ENCODE results near the gene TDP2. TPM values are rescaled to one million over a fixed set of nuclear protein-coding genes. Genes with fewer than 3 reads are reported as not detected.

Gene TDP2
- total RNA-seq, 1 donor from 2014 or later = 47.0 TPM

GRCh38 chr6:24655215-24655614 is 11.5 kb downstream of the TDP2 start:
- intact Hi-C loops (cut with micrococcal nuclease) = no loop called here

GRCh38 chr6:24650365-24650764 is 16.3 kb downstream of the TDP2 start:
- intact Hi-C loops (cut with micrococcal nuclease) = no loop called here

- intact Hi-C loops (cut with micrococcal nuclease) = loop anchor here (5.0 to 10.0 kb wide), 2 partner anchors 67 to 355 kb away; no protein-coding TSS in a partner anchor
These were observed 17.0 kb downstream of the TDP2 start for GRCh38 chr6:24649691-24650090.

DNA sequence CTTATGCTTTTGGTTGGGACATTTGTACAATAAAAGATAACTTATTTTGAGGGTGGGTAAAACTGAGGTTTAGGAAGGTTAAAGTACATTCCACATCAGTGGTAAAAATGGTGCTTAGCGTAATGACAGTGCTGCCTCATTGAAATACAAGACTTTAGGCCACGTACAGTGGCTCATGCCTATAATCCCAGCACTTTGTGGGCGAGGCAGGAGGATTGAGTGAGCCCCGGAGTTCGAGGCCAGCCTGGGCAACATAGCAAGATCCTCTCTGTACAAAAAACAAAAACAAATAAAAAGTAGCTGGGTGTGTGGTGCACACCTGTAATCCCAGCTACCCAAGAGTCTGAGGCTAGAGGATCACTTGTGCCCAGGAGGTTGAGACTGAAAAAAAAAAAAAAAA is 18.4 kb downstream of the TDP2 start:
- intact Hi-C loops (cut with micrococcal nuclease) = loop anchor here (5.0 to 10.0 kb wide), 2 partner anchors 66 to 357 kb away; no protein-coding TSS in a partner anchor

DNA sequence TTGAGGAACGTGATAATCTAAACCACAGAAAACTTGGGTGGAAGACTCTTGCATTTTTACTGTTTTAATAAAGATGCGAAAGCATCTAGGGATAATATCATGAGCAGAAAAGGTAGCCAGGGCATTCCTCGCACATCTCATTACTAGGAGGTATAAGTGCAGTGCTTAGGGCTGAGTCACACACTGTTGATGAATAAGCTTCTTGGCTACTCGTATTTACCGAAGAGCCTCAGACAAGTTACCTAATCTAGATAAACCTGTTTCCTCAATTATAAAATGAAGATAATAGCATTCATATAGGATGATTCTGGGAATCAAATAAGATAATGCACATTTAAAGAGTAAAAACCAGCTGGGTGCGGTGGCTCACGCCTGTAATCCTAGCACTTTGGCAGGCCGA is 19.9 kb downstream of the TDP2 start:
- intact Hi-C loops (cut with micrococcal nuclease) = loop anchor here (1.0 to 10.0 kb wide), 6 partner anchors 20 to 358 kb away; partner anchors contain the start of genes GMNN and TDP2

GRCh38 chr6:24644377-24644776 is 22.3 kb downstream of the TDP2 start:
- intact Hi-C loops (cut with micrococcal nuclease) = loop anchor here (10.0 kb wide), 1 partner anchor 360 kb away; no protein-coding TSS in a partner anchor

- intact Hi-C loops (cut with micrococcal nuclease) = loop anchor here (10.0 kb wide), 1 partner anchor 361 kb away; no protein-coding TSS in a partner anchor
These were observed 22.8 kb downstream of the TDP2 start for GRCh38 chr6:24643920-24644319.

- intact Hi-C loops (cut with micrococcal nuclease) = loop anchor here (10.0 kb wide), 1 partner anchor 363 kb away; no protein-coding TSS in a partner anchor
These were observed 24.6 kb downstream of the TDP2 start for GRCh38 chr6:24642061-24642460.

DNA sequence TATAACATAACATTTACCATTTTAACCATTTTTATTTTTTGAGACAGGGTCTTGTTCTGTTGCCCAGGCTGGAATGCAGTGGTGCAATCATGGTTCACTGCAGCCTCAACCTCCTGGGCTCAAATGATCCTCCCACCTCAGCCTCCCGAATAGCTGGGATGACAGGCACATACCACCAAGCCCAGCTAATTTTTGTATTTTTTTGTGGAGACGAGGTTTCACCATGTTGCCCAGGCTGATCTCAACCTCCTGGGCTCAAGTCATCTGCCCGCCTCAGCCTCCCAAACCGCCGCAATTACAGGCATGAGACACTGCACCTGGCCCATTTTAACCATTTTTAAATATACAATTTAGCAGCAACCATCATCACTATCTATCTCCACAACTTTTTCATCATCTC is 26.1 kb downstream of the TDP2 start:
- intact Hi-C loops (cut with micrococcal nuclease) = loop anchor here (10.0 kb wide), 1 partner anchor 364 kb away; no protein-coding TSS in a partner anchor

DNA sequence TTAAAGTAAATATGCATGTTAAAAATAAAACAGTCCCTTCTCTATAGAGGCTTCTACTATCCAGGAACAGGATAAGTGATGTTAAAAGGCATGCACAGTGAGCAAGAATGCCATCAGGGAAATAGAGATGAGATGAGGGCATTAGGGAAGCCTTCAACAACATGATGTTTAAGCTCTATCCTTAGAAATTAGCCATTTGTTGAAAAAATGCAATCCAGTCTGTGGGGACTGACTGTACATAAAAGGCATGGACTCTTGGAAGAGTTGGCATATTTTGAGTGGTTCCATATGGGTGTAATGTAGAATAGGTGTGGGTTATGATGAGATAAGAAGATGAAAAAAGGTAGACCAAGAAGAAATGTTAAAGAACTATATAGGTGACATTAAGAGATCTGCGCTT is 26.5 kb downstream of the TDP2 start:
- intact Hi-C loops (cut with micrococcal nuclease) = loop anchor here (10.0 kb wide), 1 partner anchor 365 kb away; no protein-coding TSS in a partner anchor

GRCh38 chr6:24636681-24637080 is 30.0 kb downstream of the TDP2 start:
- intact Hi-C loops (cut with micrococcal nuclease) = no loop called here

DNA sequence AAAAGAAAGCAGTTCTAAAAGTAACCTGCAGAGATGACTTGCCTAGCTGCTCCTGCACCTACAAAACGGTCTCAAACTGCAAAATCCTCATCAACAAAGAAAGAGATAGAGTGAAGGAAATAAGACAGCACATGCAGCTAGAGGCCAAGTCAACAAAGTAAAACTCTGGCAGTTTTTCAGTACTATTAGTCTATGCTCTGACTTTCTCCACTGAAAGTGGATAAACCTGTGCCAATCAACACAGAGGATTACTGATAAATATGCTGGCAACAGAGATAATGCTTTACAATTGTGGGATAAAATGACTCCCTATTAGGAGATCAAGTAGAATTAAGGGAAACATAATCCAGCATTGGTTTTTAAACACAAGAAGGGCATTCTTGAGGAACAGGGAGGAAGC is 34.1 kb downstream of the TDP2 start:
- intact Hi-C loops (cut with micrococcal nuclease) = no loop called here

GRCh38 chr6:24631671-24632070 is 35.0 kb downstream of the TDP2 start:
- intact Hi-C loops (cut with micrococcal nuclease) = no loop called here

DNA sequence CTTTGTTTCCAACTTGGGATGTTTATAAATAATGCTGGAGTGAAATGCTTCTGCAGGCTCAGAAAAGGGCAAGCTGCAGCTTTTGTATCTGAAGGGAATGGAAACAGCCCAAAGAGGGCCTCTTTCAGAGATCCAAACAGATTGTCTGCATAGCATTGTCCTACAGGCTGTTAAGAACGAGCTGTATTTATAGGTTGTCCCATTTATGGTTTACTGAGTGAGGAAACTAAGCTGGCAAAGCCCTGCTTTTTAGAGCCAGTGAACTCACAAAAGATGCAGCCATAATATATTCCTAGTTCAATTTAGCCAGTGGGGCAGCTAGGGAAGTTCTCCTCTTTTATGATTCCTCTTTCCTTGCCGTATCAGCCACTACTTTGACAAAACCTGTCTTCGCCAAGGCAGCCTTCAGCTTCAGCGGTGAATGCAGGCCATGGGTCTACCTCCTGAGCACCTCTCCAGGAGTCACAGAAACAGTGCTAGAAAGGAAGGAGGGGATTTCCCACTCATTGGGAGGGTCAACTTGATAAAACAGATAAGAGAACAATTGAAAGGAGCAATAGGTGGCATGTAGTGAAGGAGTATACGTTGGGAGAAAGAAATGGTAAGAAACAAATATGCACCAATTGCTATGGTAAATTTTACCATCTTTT is 35.7 kb downstream of the TDP2 start:
- intact Hi-C loops (cut with micrococcal nuclease) = no loop called here

GRCh38 chr6:24621626-24622289 is 44.9 kb downstream of the TDP2 start:
- intact Hi-C loops (cut with micrococcal nuclease) = no loop called here

- intact Hi-C loops (cut with micrococcal nuclease) = no loop called here
These were observed 46.1 kb downstream of the TDP2 start for GRCh38 chr6:24620637-24621036.

DNA sequence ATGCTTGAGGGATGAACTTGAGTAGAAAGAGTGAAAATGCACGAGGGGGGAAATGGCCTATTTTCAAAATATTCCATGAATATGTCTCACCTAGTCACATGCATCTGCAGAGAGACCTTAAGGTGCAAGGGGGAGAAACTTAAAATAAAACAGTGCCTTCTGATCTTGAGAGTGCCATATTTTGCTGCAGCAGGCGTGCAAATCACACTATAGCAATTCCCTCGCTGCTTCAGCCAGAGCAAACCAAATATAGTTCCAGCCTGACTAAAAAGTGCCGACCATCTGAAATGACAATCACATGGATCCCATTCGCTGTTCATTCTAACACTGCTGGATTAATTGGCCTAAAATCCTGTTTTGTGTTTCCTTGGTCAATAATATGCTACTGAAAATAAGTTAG is 47.0 kb downstream of the TDP2 start:
- intact Hi-C loops (cut with micrococcal nuclease) = no loop called here

DNA sequence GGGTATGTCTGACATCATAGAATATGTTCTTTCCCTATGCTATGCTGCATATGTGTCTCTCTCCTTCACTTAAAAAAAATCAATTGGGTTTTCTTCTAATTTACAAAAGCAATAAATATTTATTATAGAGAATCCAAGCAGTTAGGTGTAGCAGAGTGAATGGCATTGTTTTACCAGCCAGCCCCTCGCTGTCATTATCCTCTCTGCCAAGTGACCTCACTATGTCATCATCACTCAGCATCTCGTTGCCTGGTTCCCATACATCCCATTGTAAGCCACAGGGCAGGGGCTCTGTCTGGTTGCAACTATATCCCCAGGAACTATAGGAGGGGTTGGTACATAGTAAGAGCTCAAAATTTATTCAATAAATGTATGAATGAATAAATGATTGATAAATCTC is 52.1 kb downstream of the TDP2 start:
- intact Hi-C loops (cut with micrococcal nuclease) = no loop called here

DNA sequence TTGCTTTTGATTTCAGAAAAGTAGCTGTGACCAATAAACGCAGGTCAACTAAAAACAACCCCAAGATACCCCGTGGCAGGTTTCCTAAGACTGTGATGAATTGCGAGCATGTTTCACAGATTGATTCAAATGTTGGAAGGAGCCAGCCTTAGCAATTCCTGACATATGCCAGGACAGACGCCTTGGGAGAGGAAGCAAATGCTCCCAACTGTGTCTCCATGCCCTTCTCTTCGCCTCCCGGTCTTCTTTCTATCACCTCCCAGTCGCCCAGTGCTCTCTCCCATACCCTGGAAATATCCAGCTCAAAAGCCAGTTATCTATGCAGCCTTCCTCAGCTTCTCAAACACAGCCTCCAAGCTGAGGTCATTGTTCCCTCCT is 52.7 kb downstream of the TDP2 start:
- intact Hi-C loops (cut with micrococcal nuclease) = no loop called here

DNA sequence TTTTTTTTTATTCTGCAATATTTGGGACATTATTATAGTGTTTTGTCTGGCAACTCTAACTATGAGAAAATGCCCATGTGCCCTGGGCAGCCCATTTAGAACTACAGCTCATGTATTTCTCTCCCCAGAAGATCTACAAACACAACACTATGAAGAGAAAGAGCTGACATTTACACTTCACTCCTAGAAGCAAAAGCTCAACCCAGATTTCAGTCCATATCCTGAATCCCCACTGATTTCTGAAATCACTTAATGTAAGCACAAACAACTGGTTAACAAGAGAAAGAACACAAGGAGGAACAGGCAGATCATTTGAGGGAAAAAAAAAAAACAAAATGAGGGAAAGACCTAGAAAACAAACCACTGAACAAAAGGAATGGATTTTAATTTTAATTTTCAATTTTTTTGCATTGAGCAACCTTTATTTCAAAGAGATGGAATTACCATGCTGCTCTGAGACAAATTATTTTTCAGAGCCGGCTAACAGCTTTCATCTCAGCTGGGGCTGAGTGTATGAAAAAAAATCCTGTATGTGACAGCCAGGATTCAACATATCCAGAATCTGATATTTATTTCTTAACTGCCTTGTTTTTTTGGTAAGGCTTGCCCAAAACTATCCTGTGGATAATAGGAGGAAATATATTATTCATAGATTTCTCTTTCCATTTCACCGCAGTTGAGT is 53.2 kb downstream of the TDP2 start:
- intact Hi-C loops (cut with micrococcal nuclease) = no loop called here

GRCh38 chr6:24610672-24611071 is 56.0 kb downstream of the TDP2 start:
- intact Hi-C loops (cut with micrococcal nuclease) = no loop called here
